ENCODE data around the gene ZIC4.

DNA sequence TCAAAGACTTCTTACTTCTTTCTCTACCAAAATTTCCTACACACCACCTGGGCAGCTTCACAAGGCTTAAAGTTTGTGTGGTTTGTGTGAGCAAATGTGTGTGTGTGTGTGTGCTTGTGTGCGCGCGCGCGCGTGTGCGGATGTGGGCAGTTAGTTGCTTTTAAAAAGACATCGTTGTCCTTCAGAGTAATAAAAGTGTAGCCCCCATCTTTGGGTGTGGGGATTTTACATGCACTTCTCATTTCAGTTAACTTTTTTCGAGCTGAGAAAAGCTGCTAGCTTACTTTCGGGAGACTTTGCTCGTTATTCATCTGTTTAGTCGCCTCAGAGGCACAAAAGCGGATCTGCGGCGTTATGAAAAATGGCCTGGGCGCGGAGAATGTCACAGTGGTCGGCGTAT is 36.0 kb downstream of the ZIC4 start:
- TF ChIP-seq, protein P1, sequence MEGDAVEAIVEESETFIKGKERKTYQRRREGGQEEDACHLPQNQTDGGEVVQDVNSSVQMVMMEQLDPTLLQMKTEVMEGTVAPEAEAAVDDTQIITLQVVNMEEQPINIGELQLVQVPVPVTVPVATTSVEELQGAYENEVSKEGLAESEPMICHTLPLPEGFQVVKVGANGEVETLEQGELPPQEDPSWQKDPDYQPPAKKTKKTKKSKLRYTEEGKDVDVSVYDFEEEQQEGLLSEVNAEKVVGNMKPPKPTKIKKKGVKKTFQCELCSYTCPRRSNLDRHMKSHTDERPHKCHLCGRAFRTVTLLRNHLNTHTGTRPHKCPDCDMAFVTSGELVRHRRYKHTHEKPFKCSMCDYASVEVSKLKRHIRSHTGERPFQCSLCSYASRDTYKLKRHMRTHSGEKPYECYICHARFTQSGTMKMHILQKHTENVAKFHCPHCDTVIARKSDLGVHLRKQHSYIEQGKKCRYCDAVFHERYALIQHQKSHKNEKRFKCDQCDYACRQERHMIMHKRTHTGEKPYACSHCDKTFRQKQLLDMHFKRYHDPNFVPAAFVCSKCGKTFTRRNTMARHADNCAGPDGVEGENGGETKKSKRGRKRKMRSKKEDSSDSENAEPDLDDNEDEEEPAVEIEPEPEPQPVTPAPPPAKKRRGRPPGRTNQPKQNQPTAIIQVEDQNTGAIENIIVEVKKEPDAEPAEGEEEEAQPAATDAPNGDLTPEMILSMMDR (IDR thresholded peaks at IDR 0.05): no peak
- no peak for TF ChIP-seq POLR2A (IDR thresholded peaks at IDR 0.05)

All from heart left ventricle (tissue), 13 donors.